GM23338 (cell line): Measurements from ENCODE around the gene KCND2. TPM values are rescaled to one million over a fixed set of nuclear protein-coding genes. Genes with fewer than 3 reads are reported as not detected.

Source experiments
- ATAC-seq: fragments of 200-7000 bp; cut with Tn5 transposase; 3 replicates; pipeline ENCODE4 v1.9.1; 2020
- DNase-seq: peaks from one replicate; pipeline ENCODE4 v3.0.0-alpha.2; 2015; ENCODE audit warnings: low spot score
- H2AFZ ChIP-seq: fragments of 200-600 bp; sonication (generic); 2 replicates; pipeline ENCODE4 v1.8.0; 2016; ENCODE audit warnings: antibody characterized with exemption, mild to moderate bottlenecking, moderate library complexity
- H3F3A ChIP-seq: fragments of 200-600 bp; sonication (generic); replicated peaks from 2 replicates; pipeline ENCODE4 v1.8.0; 2017; ENCODE audit warnings: antibody characterized with exemption, mixed run types, low read depth
- H3K27ac ChIP-seq: fragments of 200-600 bp; sonication (generic); 2 replicates; pipeline ENCODE4 v1.6.1; 2016; ENCODE audit warnings: low read depth
- H3K27me3 ChIP-seq: fragments of 200-600 bp; sonication (generic); 2 replicates; pipeline ENCODE4 v1.8.0; 2016; ENCODE audit warnings: mild to moderate bottlenecking, mixed run types, moderate library complexity; ENCODE audit not compliant: insufficient read depth
- H3K36me3 ChIP-seq: fragments of 200-600 bp; sonication (generic); 2 replicates; pipeline ENCODE4 v1.8.0; 2016; ENCODE audit warnings: mild to moderate bottlenecking; ENCODE audit not compliant: insufficient read depth
- H3K4me1 ChIP-seq: fragments of 200-600 bp; sonication (generic); 2 replicates; pipeline ENCODE4 v1.8.0; 2016; ENCODE audit warnings: mild to moderate bottlenecking, moderate library complexity; ENCODE audit not compliant: insufficient read depth
- H3K4me2 ChIP-seq: fragments of 200-600 bp; sonication (generic); 2 replicates; pipeline ENCODE4 v1.7.1; 2017; ENCODE audit warnings: mixed run types
- H3K4me3 ChIP-seq: fragments of 200-600 bp; sonication (generic); 2 replicates; pipeline ENCODE4 v1.6.1; 2016; ENCODE audit warnings: mixed run types
- H3K79me2 ChIP-seq: fragments of 200-600 bp; sonication (generic); replicated peaks from 2 replicates; pipeline ENCODE4 v1.8.0; 2017; ENCODE audit warnings: mild to moderate bottlenecking; ENCODE audit not compliant: insufficient read depth
- H3K9me2 ChIP-seq: fragments of 200-600 bp; sonication (generic); 2 replicates; pipeline ENCODE4 v1.8.0; 2017; ENCODE audit not compliant: insufficient read depth
- H4K20me1 ChIP-seq: fragments of 200-600 bp; sonication (generic); replicated peaks from 2 replicates; pipeline ENCODE4 v1.8.0; 2017; ENCODE audit warnings: mild to moderate bottlenecking; ENCODE audit not compliant: insufficient read depth
- H3K27ac Mint-ChIP-seq: 2 replicates; pipeline ENCODE4 v1.8.0; 2020; ENCODE audit warnings: inconsistent platforms, mild to moderate bottlenecking, moderate library complexity, mixed read lengths
- H3K27me3 Mint-ChIP-seq: 3 replicates; pipeline ENCODE4 v1.8.0; 2022; ENCODE audit warnings: low read depth, mild to moderate bottlenecking, moderate library complexity, mixed read lengths, inconsistent platforms; ENCODE audit not compliant: insufficient read depth, poor library complexity
- H3K36me3 Mint-ChIP-seq: 3 replicates; pipeline ENCODE4 v1.8.0; 2021; ENCODE audit warnings: low read depth, mild to moderate bottlenecking, inconsistent platforms, moderate library complexity, mixed read lengths
- H3K4me1 Mint-ChIP-seq: 3 replicates; pipeline ENCODE4 v1.8.0; 2020; ENCODE audit warnings: mild to moderate bottlenecking, inconsistent platforms, mixed read lengths
- H3K4me3 Mint-ChIP-seq: 3 replicates; pipeline ENCODE4 v1.8.0; 2021; ENCODE audit warnings: moderate library complexity, mild to moderate bottlenecking, inconsistent platforms, mixed read lengths
- H3K9me3 Mint-ChIP-seq: 3 replicates; pipeline ENCODE4 v1.8.0; 2020; ENCODE audit warnings: moderate library complexity, mild to moderate bottlenecking, inconsistent platforms, mixed read lengths
- CREB1 ChIP-seq: fragments of 250-450 bp; sonication (Bioruptor Pico); IDR thresholded peaks from 2 replicates; pipeline ENCODE4 v1.5.0; 2020; ENCODE audit warnings: low read depth, mild to moderate bottlenecking, moderate library complexity
- EZH2 ChIP-seq: fragments of 200-600 bp; sonication (generic); IDR thresholded peaks from one replicate; pipeline ENCODE4 v1.8.0; 2017; ENCODE audit warnings: antibody characterized with exemption, mild to moderate bottlenecking, low read depth; ENCODE audit not compliant: unreplicated experiment
- POLR2AphosphoS5 ChIP-seq: IDR thresholded peaks from 2 replicates; pipeline ENCODE4 v1.6.1; 2016; ENCODE audit warnings: antibody characterized with exemption, low read depth
- STAT1 ChIP-seq: IDR thresholded peaks from one replicate; pipeline ENCODE4 v1.6.1; 2016; ENCODE audit warnings: antibody characterized with exemption; ENCODE audit not compliant: unreplicated experiment
- ZNF114 ChIP-seq: fragments of 250-450 bp; sonication (Bioruptor Pico); IDR thresholded peaks from 2 replicates; pipeline ENCODE4 v1.5.0; 2020; ENCODE audit warnings: mild to moderate bottlenecking, moderate library complexity
- ZNF331 ChIP-seq: fragments of 250-450 bp; sonication (Bioruptor Pico); IDR thresholded peaks from 2 replicates; pipeline ENCODE4 v1.5.0; 2020; ENCODE audit warnings: low read depth, mild to moderate bottlenecking, moderate library complexity
- polyA plus RNA-seq: library from polyadenylated mRNA; unstranded; fragments of >200 nt; fragmentation: Nextera tagmentation; extraction: Ambion mirVana; gene quantifications from 2 replicates; pipeline ENCODE4 v1.2.1, GENCODE V29; 2016
- total RNA-seq: library from RNA; depleted of rRNA; stranded (reverse); fragments of >200 nt; shearing (Covaris generic); gene quantifications from 2 replicates; pipeline ENCODE4 v1.2.3, GENCODE V29; 2014
- TF ChIP-seq, protein P1 (sequence below), 2 experiments: fragments of 200-600 bp in 1 of 2; sonication (generic) in 1 of 2; conservative IDR thresholded peaks; 2 replicates each; pipeline versions ENCODE4 v1.5.1 to v1.6.1; 2016 to 2017; ENCODE audit warnings: antibody characterized with exemption in 2 of 2, low read depth in 2 of 2, mild to moderate bottlenecking in 2 of 2, moderate library complexity in 1 of 2
- TF ChIP-seq, protein P2 (sequence below): IDR thresholded peaks from one replicate; pipeline ENCODE4 v1.6.1; 2018; ENCODE audit warnings: antibody characterized with exemption; ENCODE audit not compliant: unreplicated experiment

Gene KCND2
- total and polyA plus RNA-seq, 2 experiments from 2014 or later: 7.1 to 15.6 TPM

GRCh38 chr7:120480472-120480871, 207.5 kb downstream of the KCND2 start:
- Histone ChIP-seq H3K4me2 (no peak overlapping the region), H3K79me2 (no peaks in the 10 kb centered on the region), H2AFZ (no peak overlapping the region), H3K27ac (no peak overlapping the region), H3K27me3 (no peaks in the 10 kb centered on the region), H3K9me2 (peaks cover 2% of the 10 kb centered on the region; the same call in 1 of the 2 replicates), H3K4me1 (peaks cover 28% of the 10 kb centered on the region), H3F3A (no peaks in the 10 kb centered on the region), H4K20me1 (no peaks in the 10 kb centered on the region), H3K36me3 (no peaks in the 10 kb centered on the region), H3K4me3 (no peak overlapping the region)
- no peaks in the 10 kb centered on the region for H3K27me3 Mint-ChIP-seq
- peaks cover 17% of the 10 kb centered on the region for H3K36me3 Mint-ChIP-seq
- DNase-seq (no peak), ATAC-seq (no peak)
- TF ChIP-seq EZH2 (no peak), POLR2AphosphoS5 (no peak)
- TF ChIP-seq, protein P1, sequence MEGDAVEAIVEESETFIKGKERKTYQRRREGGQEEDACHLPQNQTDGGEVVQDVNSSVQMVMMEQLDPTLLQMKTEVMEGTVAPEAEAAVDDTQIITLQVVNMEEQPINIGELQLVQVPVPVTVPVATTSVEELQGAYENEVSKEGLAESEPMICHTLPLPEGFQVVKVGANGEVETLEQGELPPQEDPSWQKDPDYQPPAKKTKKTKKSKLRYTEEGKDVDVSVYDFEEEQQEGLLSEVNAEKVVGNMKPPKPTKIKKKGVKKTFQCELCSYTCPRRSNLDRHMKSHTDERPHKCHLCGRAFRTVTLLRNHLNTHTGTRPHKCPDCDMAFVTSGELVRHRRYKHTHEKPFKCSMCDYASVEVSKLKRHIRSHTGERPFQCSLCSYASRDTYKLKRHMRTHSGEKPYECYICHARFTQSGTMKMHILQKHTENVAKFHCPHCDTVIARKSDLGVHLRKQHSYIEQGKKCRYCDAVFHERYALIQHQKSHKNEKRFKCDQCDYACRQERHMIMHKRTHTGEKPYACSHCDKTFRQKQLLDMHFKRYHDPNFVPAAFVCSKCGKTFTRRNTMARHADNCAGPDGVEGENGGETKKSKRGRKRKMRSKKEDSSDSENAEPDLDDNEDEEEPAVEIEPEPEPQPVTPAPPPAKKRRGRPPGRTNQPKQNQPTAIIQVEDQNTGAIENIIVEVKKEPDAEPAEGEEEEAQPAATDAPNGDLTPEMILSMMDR (conservative IDR thresholded peaks at IDR 0.05; ENCODE audit: low read depth in 2 of 2): no peak
- H3K4me3 Mint-ChIP-seq: no peak overlapping the region
- no peak overlapping the region for H3K27ac Mint-ChIP-seq
- peaks cover 37% of the 10 kb centered on the region for H3K4me1 Mint-ChIP-seq
- peaks cover 4% of the 10 kb centered on the region; the same call in 1 of the 3 replicates for H3K9me3 Mint-ChIP-seq

- Histone ChIP-seq H3K4me3 (no peak overlapping the region), H3K4me2 (no peak overlapping the region), H3F3A (no peaks in the 10 kb centered on the region), H3K27ac (no peak overlapping the region), H2AFZ (no peak overlapping the region), H3K4me1 (peaks cover 33% of the 10 kb centered on the region), H4K20me1 (no peaks in the 10 kb centered on the region), H3K36me3 (no peaks in the 10 kb centered on the region), H3K27me3 (no peaks in the 10 kb centered on the region), H3K79me2 (no peaks in the 10 kb centered on the region), H3K9me2 (peaks cover 2% of the 10 kb centered on the region; the same call in 1 of the 2 replicates)
- Mint-ChIP-seq H3K27me3 (no peaks in the 10 kb centered on the region), H3K4me1 (peaks cover 34% of the 10 kb centered on the region), H3K36me3 (peaks cover 17% of the 10 kb centered on the region), H3K9me3 (peaks cover 4% of the 10 kb centered on the region; the same call in 1 of the 3 replicates), H3K4me3 (no peak overlapping the region), H3K27ac (no peak overlapping the region)
- ATAC-seq (no peak), DNase-seq (no peak)
- no peak for TF ChIP-seq POLR2AphosphoS5
- no peak for TF ChIP-seq ZNF331 (CRISPR knock-in tag)
- TF ChIP-seq, protein P1 (conservative IDR thresholded peaks at IDR 0.05; ENCODE audit: low read depth in 2 of 2): no peak
- no peak for TF ChIP-seq CREB1 (CRISPR knock-in tag)
- no peak for TF ChIP-seq STAT1
- no peak for TF ChIP-seq ZNF114 (CRISPR knock-in tag)
- TF ChIP-seq, protein P2, sequence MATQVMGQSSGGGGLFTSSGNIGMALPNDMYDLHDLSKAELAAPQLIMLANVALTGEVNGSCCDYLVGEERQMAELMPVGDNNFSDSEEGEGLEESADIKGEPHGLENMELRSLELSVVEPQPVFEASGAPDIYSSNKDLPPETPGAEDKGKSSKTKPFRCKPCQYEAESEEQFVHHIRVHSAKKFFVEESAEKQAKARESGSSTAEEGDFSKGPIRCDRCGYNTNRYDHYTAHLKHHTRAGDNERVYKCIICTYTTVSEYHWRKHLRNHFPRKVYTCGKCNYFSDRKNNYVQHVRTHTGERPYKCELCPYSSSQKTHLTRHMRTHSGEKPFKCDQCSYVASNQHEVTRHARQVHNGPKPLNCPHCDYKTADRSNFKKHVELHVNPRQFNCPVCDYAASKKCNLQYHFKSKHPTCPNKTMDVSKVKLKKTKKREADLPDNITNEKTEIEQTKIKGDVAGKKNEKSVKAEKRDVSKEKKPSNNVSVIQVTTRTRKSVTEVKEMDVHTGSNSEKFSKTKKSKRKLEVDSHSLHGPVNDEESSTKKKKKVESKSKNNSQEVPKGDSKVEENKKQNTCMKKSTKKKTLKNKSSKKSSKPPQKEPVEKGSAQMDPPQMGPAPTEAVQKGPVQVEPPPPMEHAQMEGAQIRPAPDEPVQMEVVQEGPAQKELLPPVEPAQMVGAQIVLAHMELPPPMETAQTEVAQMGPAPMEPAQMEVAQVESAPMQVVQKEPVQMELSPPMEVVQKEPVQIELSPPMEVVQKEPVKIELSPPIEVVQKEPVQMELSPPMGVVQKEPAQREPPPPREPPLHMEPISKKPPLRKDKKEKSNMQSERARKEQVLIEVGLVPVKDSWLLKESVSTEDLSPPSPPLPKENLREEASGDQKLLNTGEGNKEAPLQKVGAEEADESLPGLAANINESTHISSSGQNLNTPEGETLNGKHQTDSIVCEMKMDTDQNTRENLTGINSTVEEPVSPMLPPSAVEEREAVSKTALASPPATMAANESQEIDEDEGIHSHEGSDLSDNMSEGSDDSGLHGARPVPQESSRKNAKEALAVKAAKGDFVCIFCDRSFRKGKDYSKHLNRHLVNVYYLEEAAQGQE: no peak
Measured at GRCh38 chr7:120480930-120481329, 208.0 kb downstream of the KCND2 start.
